ENCODE results near the gene JMJD4. TPM values are rescaled to one million over a fixed set of nuclear protein-coding genes. Genes with fewer than 3 reads are reported as not detected.

Gene JMJD4
- total and polyA plus RNA-seq, 9 of the 15 experiments (the other 6 are each of a cell fraction or from before 2014, with no cell fraction given): 1.4 to 42.6 (median 29.2) TPM

DNA sequence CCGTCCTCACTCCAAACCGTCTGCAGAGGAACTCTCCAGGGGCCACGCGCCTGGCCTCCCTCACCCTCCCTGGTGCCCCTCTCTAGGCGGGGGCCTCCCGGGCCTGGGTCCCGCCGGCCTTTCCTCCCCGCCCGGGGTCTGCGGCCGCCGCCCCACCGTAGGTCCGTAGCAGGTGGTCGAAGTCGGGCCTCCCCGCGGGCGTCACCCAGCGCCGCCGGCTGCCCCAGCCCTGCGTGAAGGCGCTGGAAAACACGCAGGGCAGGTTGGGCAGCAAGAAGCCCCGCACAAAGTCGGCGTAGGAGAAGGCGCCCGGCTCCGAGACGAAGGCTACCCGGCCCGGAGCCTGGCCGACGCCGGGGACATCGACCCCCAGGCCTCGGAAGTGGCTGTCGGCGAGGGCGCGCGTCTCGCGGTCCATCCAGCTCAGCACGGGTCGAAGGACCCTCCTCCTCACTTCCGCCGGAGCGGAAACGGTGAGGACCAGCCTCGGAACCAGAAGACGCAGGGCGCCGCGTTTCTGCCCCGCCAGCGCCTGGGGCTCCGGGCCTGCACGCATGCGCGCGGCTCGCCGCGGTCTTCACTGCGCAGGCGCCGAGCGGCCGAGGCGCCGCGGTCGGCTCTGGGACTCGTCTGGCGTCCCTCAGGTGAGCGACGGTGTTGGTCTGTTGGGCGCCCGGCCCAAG is at the start of gene JMJD4, which contains the start of gene SNAP47 (continued):
- TF ChIP-seq, protein P1, sequence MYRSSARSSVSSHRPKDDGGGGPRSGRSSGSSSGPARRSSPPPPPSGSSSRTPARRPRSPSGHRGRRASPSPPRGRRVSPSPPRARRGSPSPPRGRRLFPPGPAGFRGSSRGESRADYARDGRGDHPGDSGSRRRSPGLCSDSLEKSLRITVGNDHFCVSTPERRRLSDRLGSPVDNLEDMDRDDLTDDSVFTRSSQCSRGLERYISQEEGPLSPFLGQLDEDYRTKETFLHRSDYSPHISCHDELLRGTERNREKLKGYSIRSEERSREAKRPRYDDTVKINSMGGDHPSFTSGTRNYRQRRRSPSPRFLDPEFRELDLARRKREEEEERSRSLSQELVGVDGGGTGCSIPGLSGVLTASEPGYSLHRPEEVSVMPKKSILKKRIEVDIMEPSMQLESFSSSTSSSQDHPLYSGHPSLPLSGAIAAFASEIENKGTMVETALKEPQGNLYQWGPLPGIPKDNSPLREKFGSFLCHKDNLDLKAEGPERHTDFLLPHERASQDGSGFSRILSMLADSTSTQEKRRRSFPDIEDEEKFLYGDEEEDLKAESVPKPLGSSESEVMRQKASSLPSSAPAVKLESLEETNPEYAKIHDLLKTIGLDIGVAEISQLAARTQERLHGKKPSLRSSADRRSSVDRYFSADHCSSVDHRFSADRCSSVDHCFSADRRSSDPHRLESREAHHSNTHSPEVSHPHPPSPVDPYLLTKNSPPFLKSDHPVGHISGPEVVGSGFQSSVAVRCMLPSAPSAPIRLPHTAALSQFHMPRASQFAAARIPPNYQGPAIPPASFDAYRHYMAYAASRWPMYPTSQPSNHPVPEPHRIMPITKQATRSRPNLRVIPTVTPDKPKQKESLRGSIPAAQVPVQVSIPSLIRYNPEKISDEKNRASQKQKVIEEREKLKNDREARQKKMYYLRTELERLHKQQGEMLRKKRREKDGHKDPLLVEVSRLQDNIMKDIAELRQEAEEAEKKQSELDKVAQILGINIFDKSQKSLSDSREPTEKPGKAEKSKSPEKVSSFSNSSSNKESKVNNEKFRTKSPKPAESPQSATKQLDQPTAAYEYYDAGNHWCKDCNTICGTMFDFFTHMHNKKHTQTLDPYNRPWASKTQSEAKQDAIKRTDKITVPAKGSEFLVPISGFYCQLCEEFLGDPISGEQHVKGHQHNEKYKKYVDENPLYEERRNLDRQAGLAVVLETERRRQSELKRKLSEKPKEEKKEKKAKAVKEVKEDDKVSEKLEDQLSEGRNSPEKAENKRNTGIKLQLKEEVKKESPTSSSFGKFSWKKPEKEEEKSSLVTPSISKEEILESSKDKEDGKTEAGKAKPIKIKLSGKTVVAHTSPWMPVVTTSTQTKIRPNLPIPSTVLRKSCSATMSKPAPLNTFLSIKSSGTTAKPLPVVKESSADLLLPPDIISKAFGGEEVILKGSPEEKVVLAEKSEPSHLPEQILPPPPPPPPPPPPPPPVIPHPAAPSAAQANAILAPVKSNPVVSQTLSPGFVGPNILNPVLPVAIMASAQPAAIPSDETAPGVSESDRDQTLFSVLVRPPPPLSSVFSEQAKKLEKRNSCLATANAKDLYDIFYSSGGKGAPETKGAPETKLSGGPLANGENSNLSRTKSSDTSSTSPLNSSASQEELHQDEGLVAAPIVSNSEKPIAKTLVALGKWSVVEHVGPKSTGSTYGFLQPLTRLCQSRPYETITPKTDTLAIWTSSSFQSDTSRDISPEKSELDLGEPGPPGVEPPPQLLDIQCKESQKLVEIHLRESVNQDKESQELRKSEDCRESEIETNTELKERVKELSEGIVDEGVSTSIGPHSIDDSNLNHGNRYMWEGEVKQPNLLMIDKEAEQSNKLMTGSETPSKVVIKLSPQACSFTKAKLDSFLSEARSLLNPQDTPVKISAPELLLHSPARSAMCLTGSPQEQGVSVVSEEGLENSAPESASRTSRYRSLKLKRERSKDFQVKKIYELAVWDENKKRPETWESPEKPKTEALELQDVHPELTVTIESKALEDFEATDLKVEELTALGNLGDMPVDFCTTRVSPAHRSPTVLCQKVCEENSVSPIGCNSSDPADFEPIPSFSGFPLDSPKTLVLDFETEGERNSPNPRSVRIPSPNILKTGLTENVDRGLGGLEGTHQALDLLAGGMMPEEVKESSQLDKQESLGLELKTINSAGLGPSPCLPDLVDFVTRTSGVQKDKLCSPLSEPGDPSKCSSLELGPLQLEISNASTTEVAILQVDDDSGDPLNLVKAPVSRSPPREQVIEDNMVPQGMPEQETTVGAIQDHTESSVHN (IDR thresholded peaks at IDR 0.05; ENCODE audit: borderline replicate concordance in 1 of 2, low read depth in 1 of 2): no peak
- TF ChIP-seq HMGN3 (IDR thresholded peaks at IDR 0.05; ENCODE audit: borderline replicate concordance, extremely low read depth, insufficient read length, low read depth, low read length) (peak; percentile 97), GABPB1 (CRISPR knock-in tag; IDR thresholded peaks at IDR 0.05) (peak; percentile 100), ERF (CRISPR knock-in tag; IDR thresholded peaks at IDR 0.05) (peak; percentile 85; the same call in 1 of the 2 replicates), PRMT5 (CRISPR knock-in tag; IDR thresholded peaks at IDR 0.05) (0 out of 2 replicates have a peak, but pooled peaks have one; percentile 28), HDAC6 (IDR thresholded peaks at IDR 0.05; ENCODE audit: low read depth, low read length) (0 out of 2 replicates have a peak, but pooled peaks have one; percentile 22), ZNF212 (CRISPR knock-in tag; IDR thresholded peaks at IDR 0.05) (no peak)
- TF ChIP-seq, protein P2, sequence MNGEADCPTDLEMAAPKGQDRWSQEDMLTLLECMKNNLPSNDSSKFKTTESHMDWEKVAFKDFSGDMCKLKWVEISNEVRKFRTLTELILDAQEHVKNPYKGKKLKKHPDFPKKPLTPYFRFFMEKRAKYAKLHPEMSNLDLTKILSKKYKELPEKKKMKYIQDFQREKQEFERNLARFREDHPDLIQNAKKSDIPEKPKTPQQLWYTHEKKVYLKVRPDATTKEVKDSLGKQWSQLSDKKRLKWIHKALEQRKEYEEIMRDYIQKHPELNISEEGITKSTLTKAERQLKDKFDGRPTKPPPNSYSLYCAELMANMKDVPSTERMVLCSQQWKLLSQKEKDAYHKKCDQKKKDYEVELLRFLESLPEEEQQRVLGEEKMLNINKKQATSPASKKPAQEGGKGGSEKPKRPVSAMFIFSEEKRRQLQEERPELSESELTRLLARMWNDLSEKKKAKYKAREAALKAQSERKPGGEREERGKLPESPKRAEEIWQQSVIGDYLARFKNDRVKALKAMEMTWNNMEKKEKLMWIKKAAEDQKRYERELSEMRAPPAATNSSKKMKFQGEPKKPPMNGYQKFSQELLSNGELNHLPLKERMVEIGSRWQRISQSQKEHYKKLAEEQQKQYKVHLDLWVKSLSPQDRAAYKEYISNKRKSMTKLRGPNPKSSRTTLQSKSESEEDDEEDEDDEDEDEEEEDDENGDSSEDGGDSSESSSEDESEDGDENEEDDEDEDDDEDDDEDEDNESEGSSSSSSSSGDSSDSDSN (IDR thresholded peaks at IDR 0.05; ENCODE audit: borderline replicate concordance in 1 of 2, low read depth in 2 of 2, low read length in 2 of 2): peak; percentile 89 to 96; a peak in 3 of 4 replicates
- TF ChIP-seq, protein P3, sequence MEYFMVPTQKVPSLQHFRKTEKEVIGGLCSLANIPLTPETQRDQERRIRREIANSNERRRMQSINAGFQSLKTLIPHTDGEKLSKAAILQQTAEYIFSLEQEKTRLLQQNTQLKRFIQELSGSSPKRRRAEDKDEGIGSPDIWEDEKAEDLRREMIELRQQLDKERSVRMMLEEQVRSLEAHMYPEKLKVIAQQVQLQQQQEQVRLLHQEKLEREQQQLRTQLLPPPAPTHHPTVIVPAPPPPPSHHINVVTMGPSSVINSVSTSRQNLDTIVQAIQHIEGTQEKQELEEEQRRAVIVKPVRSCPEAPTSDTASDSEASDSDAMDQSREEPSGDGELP (CRISPR knock-in tag; IDR thresholded peaks at IDR 0.05; ENCODE audit: borderline replicate concordance): peak; percentile 79; the same call in 1 of the 2 replicates
- TF ChIP-seq, protein P4, sequence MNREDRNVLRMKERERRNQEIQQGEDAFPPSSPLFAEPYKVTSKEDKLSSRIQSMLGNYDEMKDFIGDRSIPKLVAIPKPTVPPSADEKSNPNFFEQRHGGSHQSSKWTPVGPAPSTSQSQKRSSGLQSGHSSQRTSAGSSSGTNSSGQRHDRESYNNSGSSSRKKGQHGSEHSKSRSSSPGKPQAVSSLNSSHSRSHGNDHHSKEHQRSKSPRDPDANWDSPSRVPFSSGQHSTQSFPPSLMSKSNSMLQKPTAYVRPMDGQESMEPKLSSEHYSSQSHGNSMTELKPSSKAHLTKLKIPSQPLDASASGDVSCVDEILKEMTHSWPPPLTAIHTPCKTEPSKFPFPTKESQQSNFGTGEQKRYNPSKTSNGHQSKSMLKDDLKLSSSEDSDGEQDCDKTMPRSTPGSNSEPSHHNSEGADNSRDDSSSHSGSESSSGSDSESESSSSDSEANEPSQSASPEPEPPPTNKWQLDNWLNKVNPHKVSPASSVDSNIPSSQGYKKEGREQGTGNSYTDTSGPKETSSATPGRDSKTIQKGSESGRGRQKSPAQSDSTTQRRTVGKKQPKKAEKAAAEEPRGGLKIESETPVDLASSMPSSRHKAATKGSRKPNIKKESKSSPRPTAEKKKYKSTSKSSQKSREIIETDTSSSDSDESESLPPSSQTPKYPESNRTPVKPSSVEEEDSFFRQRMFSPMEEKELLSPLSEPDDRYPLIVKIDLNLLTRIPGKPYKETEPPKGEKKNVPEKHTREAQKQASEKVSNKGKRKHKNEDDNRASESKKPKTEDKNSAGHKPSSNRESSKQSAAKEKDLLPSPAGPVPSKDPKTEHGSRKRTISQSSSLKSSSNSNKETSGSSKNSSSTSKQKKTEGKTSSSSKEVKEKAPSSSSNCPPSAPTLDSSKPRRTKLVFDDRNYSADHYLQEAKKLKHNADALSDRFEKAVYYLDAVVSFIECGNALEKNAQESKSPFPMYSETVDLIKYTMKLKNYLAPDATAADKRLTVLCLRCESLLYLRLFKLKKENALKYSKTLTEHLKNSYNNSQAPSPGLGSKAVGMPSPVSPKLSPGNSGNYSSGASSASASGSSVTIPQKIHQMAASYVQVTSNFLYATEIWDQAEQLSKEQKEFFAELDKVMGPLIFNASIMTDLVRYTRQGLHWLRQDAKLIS (CRISPR knock-in tag; IDR thresholded peaks at IDR 0.05): peak; percentile 78
